A549 (cell line): ENCODE data around the gene MMD. TPM values are rescaled to one million over a fixed set of nuclear protein-coding genes. Genes with fewer than 3 reads are reported as not detected.

Experiments used
- ATOH8 ChIP-seq: fragments of 250-450 bp; sonication (Bioruptor Pico); IDR thresholded peaks from 2 replicates; pipeline ENCODE4 v1.5.0; 2020; ENCODE audit warnings: low read depth, mild to moderate bottlenecking, moderate library complexity
- BHLHE40 ChIP-seq: IDR thresholded peaks from 2 replicates; pipeline ENCODE4 v1.6.1; 2012; ENCODE audit warnings: low read depth, low read length, inconsistent platforms
- CBX2 ChIP-seq: fragments of 200-600 bp; sonication (generic); IDR thresholded peaks from 2 replicates; pipeline ENCODE4 v1.6.1; 2016; ENCODE audit warnings: low read depth, mild to moderate bottlenecking, borderline replicate concordance
- CHD2 ChIP-seq: fragments of 150-350 bp; IDR thresholded peaks from 2 replicates; pipeline ENCODE4 v1.6.1; 2014; ENCODE audit warnings: low read length; ENCODE audit not compliant: partially characterized antibody
- CTCF ChIP-seq: fragments of >200 bp; sonication (Bioruptor Twin); formaldehyde crosslinking; IDR thresholded peaks from 3 replicates; pipeline ENCODE4 v1.5.1; 2016
- ELK1 ChIP-seq: fragments of 150-350 bp; IDR thresholded peaks from 2 replicates; pipeline ENCODE4 v1.6.1; 2014; ENCODE audit warnings: low read depth, mild to moderate bottlenecking, low read length
- FOSB ChIP-seq: fragments of 250-450 bp; sonication (Bioruptor Pico); IDR thresholded peaks from 2 replicates; pipeline ENCODE4 v1.5.0; 2020; ENCODE audit warnings: mild to moderate bottlenecking, moderate library complexity
- FOSL2 ChIP-seq, 2 experiments: fragments of 450-650 bp in 1 of 2; fragments of >200 bp in 1 of 2; sonication (Bioruptor Twin) in 1 of 2; formaldehyde crosslinking; IDR thresholded peaks; 2 replicates each; pipeline versions ENCODE4 v1.5.0 to v1.6.1; 2016 to 2020; ENCODE audit warnings: mild to moderate bottlenecking in 1 of 2, moderate library complexity in 1 of 2
- FOXS1 ChIP-seq: fragments of 250-450 bp; sonication (Bioruptor Pico); IDR thresholded peaks from 2 replicates; pipeline ENCODE4 v1.5.0; 2020; ENCODE audit warnings: mild to moderate bottlenecking, moderate library complexity
- GATA3 ChIP-seq: IDR thresholded peaks from 2 replicates; pipeline ENCODE4 v1.6.1; 2012; ENCODE audit warnings: borderline replicate concordance
- HDAC2 ChIP-seq: fragments of 200-600 bp; sonication (generic); IDR thresholded peaks from 2 replicates; pipeline ENCODE4 v1.6.1; 2016
- HES2 ChIP-seq: fragments of >200 bp; sonication (Bioruptor Twin); formaldehyde crosslinking; IDR thresholded peaks from 2 replicates; pipeline ENCODE4 v1.6.1; 2016
- HOXA7 ChIP-seq: fragments of 250-450 bp; sonication (Bioruptor Pico); IDR thresholded peaks from 2 replicates; pipeline ENCODE4 v1.5.0; 2020; ENCODE audit warnings: mild to moderate bottlenecking, moderate library complexity
- HOXB13 ChIP-seq: fragments of 250-450 bp; sonication (Bioruptor Pico); IDR thresholded peaks from 2 replicates; pipeline ENCODE4 v1.5.0; 2020; ENCODE audit warnings: low read depth, mild to moderate bottlenecking, moderate library complexity
- JUN ChIP-seq, 2 experiments: fragments of >200 bp; sonication (Bioruptor Twin); formaldehyde crosslinking; IDR thresholded peaks; 2 replicates in 1 of 2; 3 replicates in 1 of 2; pipeline ENCODE4 v1.6.1; 2016 to 2017
- JUNB ChIP-seq: fragments of >200 bp; sonication (Bioruptor Twin); formaldehyde crosslinking; IDR thresholded peaks from 2 replicates; pipeline ENCODE4 v1.6.1; 2016
- MAZ ChIP-seq: fragments of 150-350 bp; IDR thresholded peaks from 2 replicates; pipeline ENCODE4 v1.6.1; 2014; ENCODE audit warnings: antibody characterized with exemption, low read depth, low read length, borderline replicate concordance
- NFE2L2 ChIP-seq: fragments of 150-350 bp; conservative IDR thresholded peaks from 2 replicates; pipeline ENCODE4 v1.6.1; 2014; ENCODE audit warnings: low read length
- NPAS2 ChIP-seq: fragments of 250-450 bp; sonication (Bioruptor Pico); IDR thresholded peaks from 2 replicates; pipeline ENCODE4 v1.8.0; 2022; ENCODE audit warnings: mild to moderate bottlenecking, moderate library complexity, borderline replicate concordance
- NR3C1 ChIP-seq: fragments of >200 bp; sonication (Bioruptor Twin); formaldehyde crosslinking; IDR thresholded peaks from 3 replicates; pipeline ENCODE4 v1.6.1; 2017
- PBX3 ChIP-seq: IDR thresholded peaks from 2 replicates; pipeline ENCODE4 v1.6.1; 2012
- POLR2AphosphoS2 ChIP-seq: conservative IDR thresholded peaks from 2 replicates; pipeline ENCODE4 v1.6.1; 2012; ENCODE audit warnings: low read length, improper control_type of control experiment, inconsistent platforms
- RCOR1 ChIP-seq: fragments of 150-350 bp; IDR thresholded peaks from 2 replicates; pipeline ENCODE4 v1.6.1; 2014; ENCODE audit warnings: antibody characterized with exemption, low read length, low read depth
- RFX5 ChIP-seq: fragments of 450-650 bp; IDR thresholded peaks from 2 replicates; pipeline ENCODE4 v1.7.1; 2014; ENCODE audit warnings: antibody characterized with exemption, mild to moderate bottlenecking, moderate library complexity
- SMC3 ChIP-seq: fragments of >200 bp; sonication (Bioruptor Twin); formaldehyde crosslinking; IDR thresholded peaks from 3 replicates; pipeline ENCODE4 v1.6.1; 2018; ENCODE audit warnings: inconsistent platforms
- SREBF2 ChIP-seq: fragments of 450-650 bp; IDR thresholded peaks from 2 replicates; pipeline ENCODE4 v1.6.1; 2014; ENCODE audit warnings: mild to moderate bottlenecking, moderate library complexity
- ZC3H11A ChIP-seq: fragments of 450-650 bp; IDR thresholded peaks from 2 replicates; pipeline ENCODE4 v1.6.1; 2014; ENCODE audit warnings: antibody characterized with exemption, mild to moderate bottlenecking
- ZSCAN20 ChIP-seq: fragments of 250-450 bp; sonication (Bioruptor Pico); IDR thresholded peaks from 2 replicates; pipeline ENCODE4 v1.8.0; 2022; ENCODE audit warnings: mild to moderate bottlenecking, moderate library complexity
- polyA plus RNA-seq, 4 experiments: library from polyadenylated mRNA; depleted of rRNA in 3 of 4; stranded (reverse); fragments of >200 nt; fragmentation: RNase III in 1 of 4; extraction: RNeasy Plus Mini Kit Qiagen cat#74134 plus additional on column Dnase treatment in 1 of 4; gene quantifications; 2 replicates in 3 of 4; 3 replicates in 1 of 4; pipeline ENCODE4 v1.2.3, GENCODE V29; 2011 to 2017

Gene MMD
- polyA plus RNA-seq, 2 of the 4 experiments (the other 2 are of a cell fraction): 22.5 to 54.7 TPM

- TF ChIP-seq HES2: no peak
- no peak for TF ChIP-seq HDAC2
- TF ChIP-seq RCOR1: no peak
- TF ChIP-seq NPAS2: peak; percentile 78; the same call in 1 of the 2 replicates
- TF ChIP-seq JUN (IDR thresholded peaks at IDR 0.05): peak; percentile 69 to 77; a peak in 4 of 5 replicates
- no peak for TF ChIP-seq ELK1
- 0 out of 2 replicates have a peak, but pooled peaks have one; percentile 30 for TF ChIP-seq NFE2L2
- TF ChIP-seq NR3C1: no peak
- no peak for TF ChIP-seq POLR2AphosphoS2
- TF ChIP-seq SREBF2: no peak
- no peak for TF ChIP-seq FOSL2 (IDR thresholded peaks at IDR 0.05)
- peak; percentile 54 for TF ChIP-seq FOSL2 (CRISPR knock-in tag; IDR thresholded peaks at IDR 0.05)
- TF ChIP-seq RFX5: no peak
- TF ChIP-seq CBX2: no peak
- no peak for TF ChIP-seq ZC3H11A
- TF ChIP-seq CHD2: no peak
- no peak for TF ChIP-seq PBX3
- TF ChIP-seq HOXA7: peak; percentile 76; the same call in 1 of the 2 replicates
- peak; percentile 92 for TF ChIP-seq ZSCAN20
- peak; percentile 90; the same call in 1 of the 2 replicates for TF ChIP-seq GATA3
- TF ChIP-seq BHLHE40: no peak
- peak; percentile 21; the same call in 2 of the 3 replicates for TF ChIP-seq SMC3
- TF ChIP-seq FOSB (CRISPR knock-in tag): no peak
- TF ChIP-seq ATOH8 (CRISPR knock-in tag): peak; percentile 94
- peak; percentile 98 for TF ChIP-seq HOXB13
- peak; percentile 82 for TF ChIP-seq JUNB
- TF ChIP-seq MAZ: no peak
- TF ChIP-seq FOXS1 (CRISPR knock-in tag): 0 out of 2 replicates have a peak, but pooled peaks have one; percentile 83
- no peak for TF ChIP-seq CTCF
These were observed 30.6 kb upstream of the MMD start (continued) for GRCh38 chr17:55452139-55452790.
